Mesenteric fat pad (tissue), 1 donor: ENCODE measurements around the gene PANX2. TPM values are rescaled to one million over a fixed set of nuclear protein-coding genes. Genes with fewer than 3 reads are reported as not detected.
A peak's percentile ranks its signal among the peaks of the same experiment; 100 is the strongest.
"Not testable (repeated sequence)": the region's sequence is repeated elsewhere in the genome, so short reads cannot be mapped to it uniquely, and the experiment has no call there.

Source experiments
- DNase-seq: peaks from one replicate; pipeline ENCODE4 v3.0.0-alpha.2; 2020; ENCODE audit warnings: low spot score
- total RNA-seq: library from RNA; stranded (reverse); fragmentation: NEBNext Ultra II Directional; extraction: Animal tissue kit (Norgen Biotek cat#: 25700); gene quantifications from one replicate; pipeline ENCODE4 v1.2.1, GENCODE V29; 2021
- donor health status: DM: yes; HTN: yes; CAD: no.

Gene PANX2
- total RNA-seq, 1 donor from 2014 or later, result 1.9 TPM

- DNase-seq, result peak; percentile 89
Measured at GRCh38 chr22:50146439-50147238, 23.9 kb upstream of the PANX2 start.

DNA sequence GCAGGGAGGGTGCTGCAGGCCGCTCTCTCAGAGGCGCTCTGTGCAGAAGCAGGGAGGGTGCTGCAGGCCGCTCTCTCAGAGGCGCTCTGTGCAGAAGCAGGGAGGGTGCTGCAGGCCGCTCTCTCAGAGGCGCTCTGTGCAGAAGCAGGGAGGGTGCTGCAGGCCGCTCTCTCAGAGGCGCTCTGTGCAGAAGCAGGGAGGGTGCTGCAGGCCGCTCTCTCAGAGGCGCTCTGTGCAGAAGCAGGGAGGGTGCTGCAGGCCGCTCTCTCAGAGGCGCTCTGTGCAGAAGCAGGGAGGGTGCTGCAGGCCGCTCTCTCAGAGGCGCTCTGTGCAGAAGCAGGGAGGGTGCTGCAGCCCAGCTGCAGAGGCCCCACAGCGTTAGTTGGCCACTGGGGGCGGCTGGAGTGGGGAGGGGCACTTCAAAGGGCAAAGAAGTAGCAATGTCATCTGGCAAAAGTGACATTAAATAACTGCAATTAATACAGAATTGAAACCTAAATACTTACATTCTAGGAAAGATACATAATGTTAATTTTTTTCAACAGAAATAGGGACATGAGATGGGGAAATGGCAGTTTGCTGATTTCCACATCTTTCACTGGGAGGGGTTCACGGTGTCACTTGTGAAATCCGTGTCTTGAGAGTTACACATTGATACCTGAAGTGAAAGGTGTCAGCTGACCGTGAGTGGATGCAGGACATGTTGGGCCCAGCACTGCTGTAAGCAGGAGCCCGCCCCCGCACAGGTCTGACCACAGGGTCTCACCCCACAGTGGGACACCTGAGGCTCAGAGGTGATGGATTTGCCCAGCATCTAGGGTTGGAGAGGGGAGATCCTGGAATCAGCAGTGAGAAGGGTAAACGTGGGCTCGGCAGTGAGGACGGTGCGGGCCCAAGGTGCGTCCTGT, 23.0 kb upstream of the PANX2 start:
- not testable (repeated sequence) for DNase-seq

DNA sequence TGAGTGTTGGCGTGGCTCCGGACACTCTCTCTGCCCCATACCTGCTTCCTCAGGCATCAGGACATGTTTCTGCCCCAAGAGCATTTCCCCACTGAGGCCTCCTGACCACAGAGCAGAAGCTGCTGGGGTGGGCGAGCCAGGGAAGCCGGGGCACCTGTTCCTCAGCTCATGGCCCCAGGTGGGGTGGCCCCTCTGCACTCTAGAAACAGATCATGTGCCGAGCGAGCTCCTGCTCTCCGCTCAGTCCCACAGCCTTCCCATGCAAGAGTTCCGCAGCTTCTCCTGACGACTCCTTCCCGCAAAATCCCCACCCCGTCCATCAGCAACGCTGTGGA, 22.4 kb upstream of the PANX2 start:
- no peak for DNase-seq

DNA sequence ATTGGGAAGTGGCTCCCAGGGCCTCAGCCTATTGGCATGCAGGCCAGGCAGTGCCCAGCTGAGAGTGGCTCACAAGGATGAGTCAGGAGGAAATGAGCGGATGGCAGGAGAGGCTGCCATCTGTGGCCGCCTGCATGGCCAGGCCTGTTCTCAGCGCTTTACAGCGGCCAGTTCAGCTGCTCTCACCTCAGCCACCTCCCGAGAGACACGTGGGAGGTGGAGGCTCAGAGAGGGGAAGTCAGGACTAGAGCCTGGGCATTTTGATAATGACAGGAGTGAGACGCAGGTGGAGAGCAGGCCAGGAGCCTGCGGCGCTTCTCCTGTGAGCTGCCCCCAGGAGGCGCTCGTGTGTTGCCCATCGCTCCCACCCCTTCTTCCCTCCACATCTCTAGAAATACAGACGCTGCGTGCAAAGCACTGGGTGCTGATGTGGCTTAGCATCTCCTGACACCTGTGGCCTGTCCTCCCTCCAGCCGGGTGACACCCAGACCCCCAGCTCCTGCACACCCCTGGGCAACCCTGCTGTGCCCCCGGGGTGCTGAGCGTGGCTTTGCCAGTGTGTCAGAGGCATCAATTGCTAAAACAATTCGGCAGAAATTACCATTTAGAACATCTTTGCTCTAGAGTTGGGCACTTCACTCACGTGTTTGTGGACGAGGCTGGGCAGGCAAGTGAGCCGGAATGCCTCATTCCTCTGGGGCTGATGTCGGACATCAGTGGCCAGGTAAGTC, 21.4 kb upstream of the PANX2 start:
- DNase-seq, result no peak

DNA sequence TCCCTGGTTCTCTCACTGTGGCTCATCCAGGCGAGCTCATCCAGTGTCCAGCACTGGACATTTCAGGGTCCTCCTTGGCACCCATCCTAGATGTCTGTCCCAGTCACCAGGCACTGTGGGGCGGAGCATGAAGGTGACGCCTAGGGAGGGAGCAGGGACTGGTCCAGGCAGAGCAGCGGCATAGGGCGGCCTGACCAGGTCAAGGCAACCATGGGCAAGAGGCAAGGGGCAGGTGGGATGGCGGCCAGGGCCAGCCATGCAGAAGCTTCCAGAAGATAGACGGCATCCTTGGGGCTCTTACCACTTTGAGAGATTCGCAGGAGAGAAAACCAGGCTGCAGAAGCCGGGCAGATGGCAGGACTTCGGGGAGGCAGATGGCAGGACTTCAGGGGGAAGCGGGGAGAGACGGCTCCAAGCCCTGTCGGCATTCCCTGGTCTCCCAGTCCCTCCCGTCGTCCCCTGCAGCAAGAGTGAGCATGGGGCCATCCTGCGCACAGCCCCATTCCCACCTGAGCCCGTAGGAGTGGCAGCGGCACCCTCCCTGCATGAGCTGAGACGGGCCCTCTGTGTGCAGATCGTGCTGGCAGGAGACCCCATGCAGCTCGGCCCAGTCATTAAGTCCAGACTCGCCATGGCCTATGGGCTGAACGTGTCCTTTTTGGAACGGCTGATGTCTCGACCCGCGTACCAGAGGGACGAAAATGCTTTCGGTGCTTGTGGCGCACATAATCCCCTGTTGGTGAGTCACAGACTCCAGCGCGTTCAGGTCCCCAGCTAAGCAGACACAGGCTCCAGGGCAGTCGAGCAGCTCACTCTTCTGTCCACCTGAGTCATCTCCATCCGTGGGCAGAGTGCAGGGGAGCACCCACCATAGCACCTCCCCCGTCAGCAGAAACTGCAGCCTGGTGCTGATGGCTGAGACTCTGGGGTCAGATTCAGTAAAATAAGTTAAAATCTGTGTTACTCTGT, 20.1 kb upstream of the PANX2 start:
- DNase-seq, result no peak

DNA sequence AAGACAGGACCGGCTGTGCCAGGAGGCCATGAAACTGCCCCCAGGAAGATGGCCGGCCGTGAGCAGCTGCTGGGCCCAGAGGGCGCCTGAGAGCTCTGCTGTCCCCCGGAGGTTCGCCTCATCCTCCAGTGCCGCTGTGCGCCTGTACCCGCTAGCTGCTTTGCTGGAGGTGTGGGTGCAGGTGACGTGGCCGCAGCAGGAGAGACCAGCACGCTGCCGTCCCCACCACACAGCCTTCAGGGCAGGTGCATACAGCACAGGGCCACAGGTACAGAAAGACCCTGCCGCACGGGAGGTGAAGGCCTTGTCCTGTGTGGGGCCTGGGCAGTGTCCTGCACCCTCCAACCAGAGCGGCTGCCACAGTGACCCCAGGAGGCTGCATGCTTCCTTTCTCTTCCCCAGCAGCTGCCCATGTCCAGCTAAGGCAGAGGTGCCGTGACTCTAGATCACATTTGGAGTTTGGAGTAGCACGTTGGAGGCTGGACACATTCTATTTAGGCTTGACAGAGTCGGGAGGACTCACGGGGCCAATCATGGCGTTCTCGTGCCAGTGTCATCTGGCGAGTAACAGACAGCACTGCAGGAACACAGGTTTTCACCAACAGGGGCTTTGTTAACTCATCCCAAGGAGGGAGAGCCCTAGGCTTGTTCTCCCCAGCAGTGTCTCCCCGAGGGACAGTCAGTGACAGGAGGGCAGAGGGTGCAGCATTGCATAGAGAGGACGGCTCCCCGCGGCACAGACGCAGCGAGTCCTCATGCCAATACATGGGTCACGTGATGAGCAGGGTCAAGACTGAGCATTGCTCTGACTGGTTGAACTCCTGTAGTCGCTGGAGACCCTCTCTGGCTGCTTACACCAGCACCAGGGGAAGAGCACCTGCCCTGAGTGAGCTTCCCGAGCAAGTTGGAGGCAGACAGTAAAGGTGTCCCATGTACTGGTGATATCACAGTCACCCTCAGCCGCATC, 18.7 kb upstream of the PANX2 start:
- DNase-seq, result no peak

- no peak for DNase-seq
Measured at GRCh38 chr22:50153056-50153755, 17.3 kb upstream of the PANX2 start.

DNA sequence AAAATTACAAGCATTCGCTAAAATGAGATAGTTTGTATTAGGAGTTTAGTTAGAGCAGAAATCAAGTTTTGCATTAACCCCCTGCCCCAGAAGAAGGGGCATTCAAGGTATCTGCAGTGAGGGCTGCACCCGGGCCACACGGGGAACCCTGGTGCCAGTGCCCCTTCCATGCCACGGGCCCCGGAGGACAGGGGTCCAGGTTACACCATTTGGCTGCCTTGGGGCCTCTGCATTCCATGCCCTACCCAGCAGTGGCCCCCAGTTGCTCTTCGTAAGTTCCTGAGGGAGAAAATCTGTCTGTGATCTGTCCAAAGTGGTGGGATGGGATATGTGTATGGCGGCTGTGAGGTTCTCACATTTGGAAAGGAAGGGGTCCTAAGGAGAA, 16.8 kb upstream of the PANX2 start:
- DNase-seq, result no peak

- DNase-seq, result no peak
Measured at GRCh38 chr22:50157709-50158375, 12.7 kb upstream of the PANX2 start.

- no peak for DNase-seq
Measured at GRCh38 chr22:50160947-50161346, 9.6 kb upstream of the PANX2 start.

DNA sequence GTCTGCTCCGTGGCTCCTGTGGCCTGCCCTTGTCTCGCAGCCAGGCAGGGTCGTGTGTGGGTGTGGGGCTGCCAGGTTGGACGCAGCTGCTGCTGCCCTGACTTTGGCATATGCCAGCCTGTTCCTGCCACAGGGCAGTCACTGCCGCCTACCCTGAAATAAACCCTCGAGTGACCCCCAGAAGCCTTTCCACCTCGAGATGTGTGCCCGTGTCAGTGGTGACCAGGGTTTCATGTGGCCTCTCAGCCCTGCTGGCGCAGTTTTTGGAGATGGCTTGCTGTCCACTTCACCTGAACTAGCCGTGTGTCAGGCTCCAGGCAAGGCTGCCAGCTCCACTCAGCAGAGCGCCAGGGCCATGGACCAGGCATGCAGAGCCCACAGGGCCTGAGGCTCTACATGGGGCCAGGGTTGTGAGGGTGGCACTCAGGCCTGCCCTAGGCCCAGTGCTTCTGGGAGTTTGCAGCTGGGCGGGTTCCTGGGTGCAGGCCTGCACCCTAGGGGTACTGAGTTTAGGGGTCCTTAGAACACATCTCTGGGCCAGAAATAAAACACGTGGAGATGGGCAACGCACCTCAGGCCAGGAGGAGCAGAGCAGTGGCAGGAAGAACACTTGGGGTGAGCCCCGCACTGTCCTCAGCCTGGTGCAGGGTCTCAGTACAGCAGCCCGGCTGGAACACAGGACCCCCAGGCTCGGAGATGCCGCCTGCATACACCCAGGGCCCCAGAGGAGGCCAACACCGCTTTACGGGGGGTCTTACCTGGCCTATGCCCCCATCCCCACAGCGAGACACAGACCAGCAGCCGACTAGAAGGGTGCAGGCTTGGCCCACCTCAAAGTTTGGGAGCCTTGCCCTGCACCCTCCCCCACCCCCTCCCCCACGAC, 8.8 kb upstream of the PANX2 start:
- no peak for DNase-seq

GRCh38 chr22:50162391-50162956, 8.1 kb upstream of the PANX2 start:
- DNase-seq, result no peak

- no peak for DNase-seq
Measured at GRCh38 chr22:50165436-50166123, 5.0 kb upstream of the PANX2 start.

DNA sequence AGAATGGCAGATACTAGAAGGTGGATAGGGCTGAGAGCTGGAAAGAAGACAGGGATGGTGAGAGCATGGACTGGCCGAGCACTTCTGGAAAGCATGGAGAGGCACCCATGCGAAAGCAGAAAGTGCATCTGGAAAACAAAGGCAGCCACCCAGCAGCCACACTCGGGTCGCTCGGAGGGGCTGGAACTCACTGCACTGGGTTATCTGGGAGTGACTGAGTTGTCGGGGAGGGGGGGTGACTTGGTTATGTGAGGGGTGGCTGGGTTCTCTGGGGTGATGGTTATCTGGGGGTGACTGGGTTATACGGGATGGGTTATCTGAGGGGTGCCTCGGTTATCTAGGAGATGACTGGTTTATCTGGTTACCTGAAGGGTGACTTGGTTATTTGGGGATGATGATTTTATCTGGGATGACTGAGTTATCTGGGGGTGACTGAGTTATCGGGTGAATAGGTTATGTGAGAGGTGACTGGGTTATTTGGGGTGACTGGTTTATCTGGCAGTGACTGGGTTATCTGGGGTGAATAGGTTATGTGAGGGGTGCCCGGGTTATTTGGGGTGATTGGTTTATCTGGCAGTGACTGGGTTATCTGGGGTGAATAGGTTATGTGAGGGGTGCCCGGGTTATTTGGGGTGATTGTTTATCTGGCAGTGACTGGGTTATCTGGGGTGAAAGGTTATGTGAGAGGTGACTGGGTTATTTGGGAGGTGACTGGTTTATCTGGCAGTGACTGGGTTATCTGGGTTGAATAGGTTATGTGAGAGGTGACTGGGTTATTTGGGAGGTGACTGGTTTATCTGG, 2.6 kb upstream of the PANX2 start:
- DNase-seq, result no peak

DNA sequence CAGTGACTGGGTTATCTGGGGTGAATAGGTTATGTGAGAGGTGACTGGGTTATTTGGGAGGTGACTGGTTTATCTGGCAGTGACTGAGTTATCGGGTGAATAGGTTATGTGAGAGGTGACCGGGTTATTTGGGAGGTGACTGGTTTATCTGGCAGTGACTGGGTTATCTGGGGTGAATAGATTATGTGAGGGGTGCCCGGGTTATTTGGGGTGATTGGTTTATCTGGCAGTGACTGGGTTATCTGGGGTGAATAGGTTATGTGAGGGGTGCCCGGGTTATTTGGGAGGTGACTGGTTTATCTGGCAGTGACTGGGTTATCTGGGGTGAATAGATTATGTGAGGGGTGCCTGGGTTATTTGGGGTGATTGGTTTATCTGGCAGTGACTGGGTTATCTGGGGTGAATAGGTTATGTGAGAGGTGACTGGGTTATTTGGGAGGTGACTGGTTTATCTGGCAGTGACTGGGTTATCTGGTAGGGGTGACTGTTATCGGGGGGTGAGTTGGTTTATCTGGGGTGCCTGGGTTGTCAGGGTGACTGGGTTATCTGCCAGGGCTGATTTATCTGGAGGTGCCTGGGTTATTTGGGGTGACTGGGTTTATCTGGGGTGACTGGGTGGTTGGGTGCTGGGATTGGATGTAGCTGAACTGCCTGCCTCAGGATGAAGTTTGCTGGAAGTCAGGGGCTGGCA, 1.9 kb upstream of the PANX2 start:
- DNase-seq, result not testable (repeated sequence)
